ENCODE data around the gene ITGA11. TPM values are rescaled to one million over a fixed set of nuclear protein-coding genes. Genes with fewer than 3 reads are reported as not detected.

Gene ITGA11
- total and polyA plus RNA-seq, 2 of the 13 experiments (the other 11 are each of a cell fraction or from before 2014, with no cell fraction given), result not detected

GRCh38 chr15:68366314-68366713 lies 65.6 kb downstream of the ITGA11 start:
- Histone ChIP-seq H3K36me3 (replicated peaks in 1 of 2; ENCODE audit: control insufficient read depth in 1 of 2, insufficient read depth in 2 of 2, low read length in 2 of 2) (no peaks in the 10 kb centered on the region), H3K4me1 (ENCODE audit: insufficient read depth, low read length) (no peaks in the 10 kb centered on the region), H3K4me2 (ENCODE audit: low read depth, low read length) (no peak overlapping the region), H4K20me1 (ENCODE audit: insufficient read depth, low read length) (0 out of 2 replicates have a peak, but pooled peaks cover 4% of the 10 kb centered on the region), H3K27ac (ENCODE audit: extremely low read length, insufficient read depth, low read length) (no peak overlapping the region), H3K9ac (ENCODE audit: insufficient read depth, low read depth, low read length) (no peak overlapping the region), H3K9me3 (ENCODE audit: low read length) (no peaks in the 10 kb centered on the region), H2AFZ (ENCODE audit: low read length) (no peak overlapping the region), H3K79me2 (ENCODE audit: insufficient read depth, low read length) (no peaks in the 10 kb centered on the region), H3K27me3 (ENCODE audit: control insufficient read depth in 1 of 2, insufficient read depth in 2 of 2, low read length in 2 of 2) (peaks cover 5 to 15% of the 10 kb centered on the region in 2 experiments; a peak in 2 of 5 replicates), H3K4me3 (replicated peaks in 1 of 3; ENCODE audit: insufficient read depth in 1 of 3, low read depth in 2 of 3, low read length in 3 of 3) (no peak overlapping the region)
- BruUV-seq (replicated peaks), result no TSS peak
- CTCF ChIA-PET (ENCODE audit: low intra/inter-chr PET ratio, low total read pairs), result no interaction called here
- in situ Hi-C loops (cut with HindIII; ENCODE audit: extremely low pct_ligation_motif_present, low pct_unique_long_range_greater_than_20kb) (no loop called here), intact Hi-C loops (cut with micrococcal nuclease; ENCODE audit: unreplicated experiment) (no loop called here)
- no peak for FAIRE-seq
- DNase-seq (ENCODE audit: low spot score), result no peak
- 16% methylated on average over 6 of the region's 9 CpGs for WGBS (ENCODE audit: low lambda C conversion rate)
- TF ChIP-seq FOXC1 (CRISPR knock-in tag; IDR thresholded peaks at IDR 0.05; ENCODE audit: borderline replicate concordance), result no peak
- peak; percentile 6; the same call in 1 of the 2 replicates for TF ChIP-seq CTCF (CRISPR knock-in tag; IDR thresholded peaks at IDR 0.05)
- POLR2A ChIA-PET, result no interaction called here
- no peak for ATAC-seq

GRCh38 chr15:68365770-68366169 lies 66.2 kb downstream of the ITGA11 start:
- BruUV-seq (replicated peaks), result no TSS peak
- ChIA-PET POLR2A (no interaction called here), CTCF (ENCODE audit: low intra/inter-chr PET ratio, low total read pairs) (no interaction called here)
- H3K27ac ChIP-seq (ENCODE audit: extremely low read length, insufficient read depth, low read length), result no peak overlapping the region
- 0 out of 2 replicates have a peak, but pooled peaks cover 4% of the 10 kb centered on the region for H4K20me1 ChIP-seq (ENCODE audit: insufficient read depth, low read length)
- 25% methylated on average over 6 of the region's 6 CpGs for WGBS (ENCODE audit: low lambda C conversion rate)
- FAIRE-seq (no peak), ATAC-seq (no peak), DNase-seq (ENCODE audit: low spot score) (no peak)
- no peaks in the 10 kb centered on the region for H3K79me2 ChIP-seq (ENCODE audit: insufficient read depth, low read length)
- no peaks in the 10 kb centered on the region for H3K36me3 ChIP-seq (replicated peaks in 1 of 2; ENCODE audit: control insufficient read depth in 1 of 2, insufficient read depth in 2 of 2, low read length in 2 of 2)
- H3K4me1 ChIP-seq (ENCODE audit: insufficient read depth, low read length), result no peaks in the 10 kb centered on the region
- H3K9me3 ChIP-seq (ENCODE audit: low read length), result no peaks in the 10 kb centered on the region
- no peak overlapping the region for H3K4me3 ChIP-seq (replicated peaks in 1 of 3; ENCODE audit: insufficient read depth in 1 of 3, low read depth in 2 of 3, low read length in 3 of 3)
- no peak overlapping the region for H2AFZ ChIP-seq (ENCODE audit: low read length)
- intact Hi-C loops (cut with micrococcal nuclease; ENCODE audit: unreplicated experiment), result no loop called here
- no peak for TF ChIP-seq MAZ (IDR thresholded peaks at IDR 0.05; ENCODE audit: borderline replicate concordance, low read depth, low read length)
- no peak for TF ChIP-seq MAZ (CRISPR knock-in tag; IDR thresholded peaks at IDR 0.05; ENCODE audit: low read depth)
- no peak for TF ChIP-seq TRIM22 (IDR thresholded peaks at IDR 0.05)
- no peak for TF ChIP-seq ZNF225 (CRISPR knock-in tag; IDR thresholded peaks at IDR 0.05)
- TF ChIP-seq HNRNPH1 (optimal IDR thresholded peaks at IDR 0.05; ENCODE audit: low read depth, low read length), result no peak
- in situ Hi-C loops (cut with HindIII; ENCODE audit: extremely low pct_ligation_motif_present, low pct_unique_long_range_greater_than_20kb), result no loop called here
- peaks cover 5 to 18% of the 10 kb centered on the region in 2 experiments; a peak in 2 of 5 replicates for H3K27me3 ChIP-seq (ENCODE audit: control insufficient read depth in 1 of 2, insufficient read depth in 2 of 2, low read length in 2 of 2)
- H3K4me2 ChIP-seq (ENCODE audit: low read depth, low read length), result no peak overlapping the region
- H3K9ac ChIP-seq (ENCODE audit: insufficient read depth, low read depth, low read length), result no peak overlapping the region
